Hematopoietic multipotent progenitor cell treated with erythropoietin and hydrocortisone succinate and interleukin-3 and kit ligand, for 17 days (in vitro differentiated cells): ENCODE results near the gene CALML4.
"Not testable (repeated sequence)": the region's sequence is repeated elsewhere in the genome, so short reads cannot be mapped to it uniquely, and the experiment has no call there.

Experiments
- DNase-seq: peaks from one replicate; pipeline ENCODE4 v3.0.0-alpha.2; 2015; ENCODE audit warnings: low spot score

Gene CALML4

DNA sequence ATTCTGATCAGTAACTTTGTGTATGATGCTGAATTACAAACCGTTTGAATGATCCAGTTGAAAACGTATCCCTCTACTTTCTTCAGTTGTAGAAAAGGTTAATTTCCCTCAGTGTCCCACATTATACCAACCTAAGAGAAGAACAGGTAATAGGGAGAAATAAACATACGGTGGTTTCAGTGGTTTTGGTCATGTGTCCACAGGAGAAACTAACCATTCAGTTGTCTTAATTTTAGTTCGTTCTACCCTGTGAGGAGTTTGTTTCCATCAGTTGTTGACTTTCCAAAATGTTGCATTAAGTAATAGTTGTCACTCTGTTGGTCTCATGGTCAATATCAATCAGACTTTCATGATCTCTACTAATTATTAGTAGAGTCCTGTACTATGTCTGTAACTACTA is 15.1 kb downstream of the CALML4 start:
- DNase-seq: no peak

DNA sequence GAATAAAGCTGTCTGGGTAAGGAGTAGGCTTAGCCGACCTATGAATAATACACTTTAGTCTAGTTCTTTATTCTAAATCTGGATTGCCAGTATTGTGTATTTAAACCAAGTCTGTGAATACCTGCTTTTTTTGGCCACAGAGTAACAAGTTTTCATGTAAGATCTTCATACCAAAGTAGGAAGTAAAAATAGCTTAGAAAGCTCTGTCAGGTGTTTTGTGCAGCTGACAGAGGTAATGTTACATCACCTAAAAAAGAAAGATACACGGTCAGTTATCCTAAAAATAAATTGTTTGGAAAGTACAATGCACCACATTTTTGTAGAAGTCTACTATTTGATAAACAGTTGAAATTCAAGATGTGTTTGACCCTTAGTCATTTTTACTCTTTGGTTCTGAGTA is 16.5 kb downstream of the CALML4 start:
- no peak for DNase-seq

DNA sequence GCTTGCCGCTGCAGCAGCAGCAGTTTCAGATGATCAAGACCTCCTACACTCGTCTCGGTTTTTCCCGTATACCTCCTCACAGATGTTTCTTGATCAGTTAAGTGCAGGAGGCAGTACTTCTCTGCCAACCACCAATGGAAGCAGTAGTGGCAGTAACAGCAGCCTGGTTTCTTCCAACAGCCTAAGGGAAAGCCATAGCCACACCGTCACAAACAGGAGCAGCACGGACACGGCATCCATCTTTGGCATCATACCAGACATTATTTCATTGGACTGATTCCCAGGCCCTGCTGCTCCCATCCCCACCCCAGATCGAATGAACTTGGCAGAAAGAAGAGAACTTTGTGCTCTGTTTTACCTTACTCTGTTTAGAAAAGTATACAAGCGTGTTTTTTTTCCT is 17.6 kb downstream of the CALML4 start:
- DNase-seq: no peak

DNA sequence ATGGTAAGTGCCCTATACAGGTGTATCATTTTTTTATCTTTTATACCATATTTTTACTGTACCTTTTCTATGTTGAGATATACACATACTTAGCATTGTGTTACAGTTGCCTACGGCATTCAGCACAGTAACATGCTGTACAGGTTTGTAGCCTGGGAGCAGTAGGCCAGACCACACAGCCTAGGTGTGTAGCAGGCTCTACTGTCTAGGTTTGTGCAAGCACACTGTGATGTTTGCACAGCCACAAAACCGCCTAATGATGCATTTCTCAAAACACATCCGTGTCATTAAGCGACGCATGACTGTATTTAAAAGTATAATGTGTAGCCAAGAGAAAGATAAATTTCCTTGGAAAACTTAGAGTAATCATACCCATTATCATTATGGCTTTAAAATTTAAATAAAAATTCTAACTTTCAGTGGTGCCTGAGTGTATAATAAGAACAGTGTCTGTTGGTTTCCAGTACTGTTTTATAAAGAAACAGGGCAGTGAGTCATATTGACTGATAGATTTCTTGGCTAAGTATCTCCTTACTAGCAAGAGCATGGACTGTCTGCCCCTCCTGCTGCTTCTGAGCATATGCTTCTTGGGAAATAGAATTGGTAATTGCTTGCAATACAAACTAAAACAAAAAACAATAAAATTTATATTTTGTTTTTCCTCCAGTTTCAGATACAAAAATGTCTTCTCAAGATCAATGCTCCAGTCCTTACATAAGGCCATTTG is 18.3 kb downstream of the CALML4 start:
- DNase-seq: no peak

DNA sequence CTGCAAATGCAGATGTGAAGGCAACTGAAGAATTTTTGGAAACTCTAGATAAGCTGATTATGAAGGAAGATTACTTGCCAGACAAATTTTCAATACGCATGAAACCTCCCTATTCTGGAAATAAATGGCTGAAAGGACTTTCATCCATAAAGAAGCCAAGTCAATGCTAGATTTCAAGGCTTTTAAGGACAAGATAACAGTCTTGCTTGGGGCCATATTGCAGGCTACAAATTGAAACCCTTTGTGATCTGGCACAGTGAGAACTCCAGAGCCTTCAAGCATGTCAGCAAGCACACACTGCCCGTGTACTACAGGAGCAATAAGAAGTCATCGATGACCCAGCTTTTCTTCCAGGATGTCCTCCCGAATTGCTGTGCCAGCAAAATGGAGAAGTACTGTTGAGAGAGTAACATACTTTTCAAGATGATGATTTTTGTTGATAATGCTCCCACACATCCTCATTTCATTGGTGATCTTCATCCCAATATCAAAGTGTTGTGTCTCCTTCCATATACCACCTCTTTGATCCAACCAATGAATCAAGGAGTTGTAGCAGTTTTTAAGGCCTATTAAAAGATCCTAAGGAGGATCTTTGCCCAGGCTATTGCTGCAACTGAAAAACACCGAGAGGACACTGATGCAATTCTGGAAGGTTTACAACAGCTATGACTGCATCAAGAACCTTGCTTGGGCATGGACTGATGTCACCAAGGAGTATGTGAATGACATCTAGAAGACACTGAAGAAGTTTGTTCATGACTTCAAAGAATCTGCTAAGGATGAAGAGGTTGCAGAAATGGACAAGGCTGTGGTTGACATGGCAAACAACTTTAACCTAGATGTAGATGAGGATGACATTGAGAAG is 20.3 kb downstream of the CALML4 start:
- no peak for DNase-seq

DNA sequence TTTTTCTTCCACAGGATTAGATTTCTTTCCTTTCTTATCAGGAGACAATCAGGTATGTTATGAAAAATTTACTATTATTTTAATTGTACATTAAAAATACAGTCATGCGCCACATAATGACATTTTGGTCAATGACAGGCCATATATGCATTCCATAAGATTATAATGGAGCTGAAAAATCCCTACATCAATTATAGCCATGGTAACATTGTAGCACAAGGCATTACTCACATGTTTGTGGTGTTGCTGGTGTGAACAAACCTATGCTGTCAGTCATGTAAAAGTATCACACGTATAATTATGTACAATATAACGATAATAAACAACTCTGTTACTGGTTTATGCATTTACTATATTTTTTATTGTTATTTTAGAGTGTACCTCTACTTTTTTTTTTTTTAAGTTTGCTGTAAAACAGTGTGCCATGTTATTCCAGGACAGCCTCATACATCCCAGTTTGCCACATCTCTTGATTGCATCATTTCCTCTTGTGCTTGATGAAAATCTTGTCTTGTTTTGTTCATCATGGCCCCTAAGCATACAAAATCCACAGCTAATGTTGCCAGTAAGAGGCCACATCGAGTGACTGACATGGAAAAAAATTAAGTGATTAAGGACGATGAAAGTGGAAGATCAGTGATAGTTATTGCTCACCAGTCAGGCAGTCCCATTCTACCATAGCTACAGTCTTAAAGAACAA is 21.4 kb downstream of the CALML4 start:
- DNase-seq: no peak

DNA sequence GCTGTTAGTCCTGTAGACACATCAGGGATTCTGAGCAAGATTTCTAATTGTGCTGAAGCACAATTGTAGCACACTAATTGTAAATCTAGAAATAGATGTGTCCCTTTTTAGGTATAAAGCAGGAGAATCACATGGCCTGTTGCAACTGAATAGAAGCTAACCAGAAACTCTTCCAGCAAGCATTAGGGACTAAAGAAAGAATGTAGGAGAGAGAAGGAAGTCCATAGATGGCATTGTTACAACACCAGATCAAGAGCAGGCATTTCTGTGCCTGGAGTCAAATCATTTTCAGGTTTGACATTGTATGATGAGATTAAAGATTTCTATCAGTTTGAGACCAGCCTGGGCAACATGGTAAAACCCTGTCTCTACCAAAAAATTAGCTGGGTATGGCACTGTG is 27.4 kb downstream of the CALML4 start:
- no peak for DNase-seq

DNA sequence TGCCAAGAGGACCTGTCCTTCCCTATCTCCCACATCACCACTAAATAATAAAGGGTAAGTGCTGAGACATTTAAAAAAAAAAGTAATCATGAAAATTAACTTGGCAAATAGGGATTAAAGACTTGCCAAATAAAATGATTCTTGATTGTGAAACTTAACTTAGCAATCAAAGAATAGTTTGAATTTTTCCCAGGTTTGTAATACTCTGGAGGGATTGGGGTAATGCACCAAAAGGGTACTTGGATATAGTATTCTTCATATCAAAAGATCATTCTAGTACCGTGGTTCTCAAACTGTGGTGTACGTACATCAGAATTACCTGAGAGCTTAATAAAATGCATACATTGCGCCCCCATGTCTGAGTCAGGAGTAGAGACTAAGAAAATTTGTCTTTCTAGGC is 28.5 kb downstream of the CALML4 start:
- no peak for DNase-seq

DNA sequence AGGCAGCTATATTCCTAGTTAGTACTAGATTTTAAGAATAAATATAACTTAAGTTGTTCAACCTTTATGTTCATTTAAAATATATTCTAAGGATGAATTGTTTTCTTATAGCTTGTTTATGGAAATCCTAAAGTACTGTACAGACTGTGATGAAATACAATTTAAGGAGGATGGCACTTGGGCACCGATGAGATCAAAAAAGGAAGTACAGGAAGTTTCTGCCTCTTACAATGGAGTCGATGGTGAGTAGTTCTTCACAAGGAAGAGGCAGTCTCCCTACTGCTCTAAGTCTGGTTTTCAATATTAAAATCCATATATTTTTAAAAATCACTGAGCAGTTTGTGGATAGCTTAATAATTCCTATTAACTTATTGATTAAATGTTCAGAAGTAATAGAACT is 29.6 kb downstream of the CALML4 start:
- DNase-seq: no peak

DNA sequence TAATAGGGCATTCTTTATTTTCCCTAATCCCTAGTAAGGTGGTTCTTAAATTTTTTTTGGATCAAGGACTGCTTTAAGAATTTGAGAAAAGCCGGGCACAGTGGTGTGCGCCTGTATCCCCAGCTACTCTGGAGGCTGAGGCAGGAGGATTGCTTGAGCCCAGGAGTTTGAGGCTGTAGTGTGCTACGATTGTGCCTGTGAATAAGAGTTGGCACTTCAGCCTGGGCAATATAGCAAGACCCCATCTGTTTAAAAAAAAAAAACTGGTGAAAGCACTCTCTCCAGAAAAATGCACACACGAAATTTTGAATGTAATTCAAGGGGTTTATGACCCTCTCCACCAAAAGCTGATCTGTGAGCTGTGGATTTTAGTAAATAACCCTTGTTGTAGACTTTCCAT is 32.0 kb downstream of the CALML4 start:
- no peak for DNase-seq

DNA sequence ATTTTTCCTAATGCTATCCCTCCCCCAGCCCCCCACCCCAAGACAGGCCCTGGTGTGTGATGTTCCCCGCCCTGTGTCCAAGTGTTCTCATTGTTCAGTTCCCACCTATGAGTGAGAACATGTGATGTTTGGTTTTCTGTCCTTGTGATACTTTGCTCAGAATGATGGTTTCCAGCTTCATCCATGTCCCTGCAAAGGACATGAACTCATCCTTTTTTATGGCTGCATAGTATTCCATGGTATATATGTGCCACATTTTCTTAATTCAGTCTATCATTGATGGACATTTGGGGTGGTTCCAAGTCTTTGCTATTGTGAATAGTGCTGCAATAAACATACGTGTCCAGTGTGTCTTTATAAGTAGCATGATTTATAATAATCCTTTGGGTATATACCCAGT is 33.1 kb downstream of the CALML4 start:
- not testable (repeated sequence) for DNase-seq

DNA sequence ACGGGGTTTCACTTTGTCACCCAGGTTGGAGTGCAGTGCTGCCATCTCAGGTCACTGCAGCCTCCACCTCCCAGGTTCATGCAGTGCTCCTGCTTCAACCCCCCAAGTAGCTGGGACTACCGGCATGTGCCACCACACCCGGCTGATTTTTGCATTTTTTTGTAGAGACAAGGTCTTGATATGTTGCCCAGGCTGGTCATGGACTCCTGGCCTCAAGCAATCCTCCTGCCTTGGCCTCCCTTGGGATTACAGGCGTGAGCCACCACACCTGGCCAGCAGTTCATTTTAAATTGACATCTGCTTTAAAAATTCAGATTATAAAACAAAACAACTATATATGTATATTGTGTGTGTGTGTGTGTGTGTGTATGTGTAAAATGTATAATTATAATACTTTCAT is 38.3 kb downstream of the CALML4 start:
- DNase-seq: no peak

DNA sequence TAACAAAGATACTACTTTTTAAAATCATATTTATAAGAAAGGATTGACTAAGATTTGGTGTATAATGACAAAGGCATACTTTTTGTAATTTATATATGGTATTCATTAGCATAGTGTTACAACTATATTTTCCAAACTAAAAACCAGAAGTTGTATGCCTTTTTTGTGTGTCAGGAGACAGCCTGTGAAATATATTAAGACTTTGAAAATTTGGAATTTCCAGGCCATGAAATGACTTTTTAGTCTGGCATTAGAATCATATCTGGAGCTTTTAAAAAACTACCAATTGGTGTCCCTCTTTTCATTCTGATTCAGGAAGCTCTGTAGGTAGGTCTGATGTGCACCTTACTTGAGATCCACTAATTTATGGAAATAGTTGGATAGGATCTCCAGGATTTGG is 41.9 kb downstream of the CALML4 start:
- no peak for DNase-seq

DNA sequence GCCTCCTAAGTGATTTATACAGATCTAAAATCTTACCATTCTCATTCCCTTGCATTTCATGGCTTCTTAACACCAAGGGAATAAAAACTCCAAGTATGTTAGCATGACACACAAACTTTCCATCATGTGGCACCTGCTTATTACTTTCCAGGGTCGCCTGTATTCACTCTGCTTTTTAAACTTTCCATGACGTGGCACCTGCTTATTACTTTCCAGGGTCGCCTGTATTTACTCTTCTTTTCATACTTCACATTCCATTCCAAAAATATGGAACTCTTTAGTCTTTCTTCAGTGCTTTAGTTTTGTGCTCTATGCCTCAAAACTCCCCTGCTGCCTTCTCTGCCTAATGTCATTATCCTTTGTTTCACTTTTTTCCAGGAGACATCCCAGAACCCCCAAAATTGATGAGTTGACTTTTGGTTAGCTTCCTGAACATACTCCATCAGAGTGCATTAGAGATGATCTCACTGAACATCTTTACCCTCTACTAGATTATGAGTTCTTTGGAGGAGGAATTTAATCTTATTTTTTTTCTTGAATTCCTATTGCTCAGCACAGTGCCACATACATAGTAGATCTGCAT is 47.0 kb downstream of the CALML4 start:
- no peak for DNase-seq

DNA sequence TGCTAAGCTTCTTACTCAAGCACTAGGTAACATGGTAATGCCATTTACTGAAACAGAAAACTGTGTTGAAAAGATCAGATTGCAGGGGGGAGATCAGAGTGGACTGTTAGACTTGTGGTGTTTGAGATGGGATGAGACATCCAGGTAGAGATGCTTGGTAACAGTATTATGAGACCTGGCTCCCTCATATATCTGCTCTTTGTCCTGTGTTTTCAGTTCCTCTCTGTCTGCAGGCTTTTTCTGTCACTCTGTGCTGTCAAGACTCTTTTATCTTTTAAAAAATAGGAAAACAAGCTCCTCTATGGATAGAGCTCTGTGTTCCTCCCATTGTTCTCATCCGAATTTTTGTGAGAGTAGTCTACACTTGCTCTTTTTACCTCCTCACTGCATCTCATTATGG is 48.1 kb downstream of the CALML4 start:
- no peak for DNase-seq

DNA sequence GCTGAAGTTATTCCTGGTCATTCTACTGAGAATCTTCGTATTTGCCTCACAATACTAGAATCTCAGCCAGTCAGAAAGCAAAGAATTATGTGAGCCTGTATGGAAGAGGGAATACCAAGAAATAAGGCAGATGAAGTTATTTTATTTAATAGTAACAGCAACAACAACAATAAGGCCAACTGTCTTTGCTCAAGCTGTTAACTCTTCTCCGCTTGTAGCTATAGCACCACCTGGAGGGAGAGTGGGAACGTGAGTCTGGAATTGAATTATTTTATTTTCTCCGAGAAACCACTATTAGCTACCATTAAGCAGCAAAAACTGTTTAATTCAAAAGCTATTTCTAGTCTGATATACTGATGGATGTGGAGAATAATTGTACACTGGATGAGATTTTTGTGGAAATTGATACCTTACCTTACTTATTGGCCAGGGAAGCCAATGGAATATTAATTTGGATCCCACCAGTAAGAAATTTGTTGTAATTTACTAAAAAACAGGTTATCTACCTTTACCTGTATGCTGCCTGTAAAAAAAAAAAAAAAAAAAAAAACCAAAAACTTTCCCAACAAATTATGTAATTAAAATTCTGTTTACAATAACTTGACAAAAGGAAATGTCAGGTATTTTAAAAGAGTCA is 50.1 kb downstream of the CALML4 start:
- peak; percentile 57 for DNase-seq

DNA sequence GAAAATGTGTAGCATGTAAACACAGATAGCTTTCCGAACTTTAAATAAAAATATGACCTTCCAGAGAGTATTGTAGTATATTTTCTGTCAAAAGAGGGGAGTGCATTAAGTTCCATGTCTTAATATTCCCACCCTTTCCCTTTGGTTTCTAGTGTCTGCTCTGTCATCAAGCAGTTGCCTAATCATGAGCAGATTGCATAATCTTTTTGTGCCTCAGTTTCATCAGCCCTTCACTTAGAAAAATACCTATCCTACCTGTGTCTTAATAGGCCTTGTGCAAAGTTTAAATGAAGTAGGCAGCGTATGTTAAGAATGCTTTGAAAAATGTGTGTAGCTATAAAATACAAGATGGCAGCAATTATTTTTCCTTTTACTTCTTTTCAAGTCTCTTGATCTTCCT is 52.8 kb downstream of the CALML4 start:
- no peak for DNase-seq

DNA sequence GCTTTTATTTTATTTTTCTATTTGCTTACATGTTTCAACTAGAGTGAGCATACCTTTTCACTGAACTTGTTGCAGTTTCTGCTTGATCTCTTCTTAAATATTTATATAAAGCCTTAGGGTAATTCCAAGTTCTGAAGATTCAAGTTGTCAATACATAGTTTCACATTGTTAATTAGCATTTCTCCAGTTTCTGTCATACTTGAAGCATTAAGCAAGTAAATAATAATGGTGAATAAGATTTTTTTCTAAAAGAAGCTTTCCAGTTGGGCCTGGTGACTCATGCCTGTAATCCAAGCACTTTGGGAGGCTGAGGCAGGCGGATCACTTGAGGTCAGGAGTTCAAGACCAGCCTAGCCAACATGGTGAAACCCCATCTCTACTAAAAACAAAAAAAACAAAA is 53.9 kb downstream of the CALML4 start:
- no peak for DNase-seq

DNA sequence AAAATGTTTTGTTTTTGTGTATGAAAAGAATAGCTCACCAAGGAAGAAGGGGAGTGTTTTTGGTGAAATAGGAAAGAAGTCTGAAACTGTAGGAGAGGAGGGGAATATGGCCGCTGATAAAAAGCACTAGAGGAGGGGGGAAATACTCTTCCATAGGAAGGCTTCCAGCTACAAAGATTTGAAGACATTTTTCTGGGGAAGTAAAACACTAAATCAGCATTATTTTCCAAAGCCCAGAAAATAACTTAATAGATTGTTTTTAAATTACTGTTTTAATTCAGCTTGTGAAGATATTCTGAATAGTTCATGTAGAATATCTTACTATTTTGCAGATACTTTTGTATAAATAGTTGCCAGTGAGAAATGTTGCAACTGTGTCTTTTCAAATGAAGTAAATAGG is 54.9 kb downstream of the CALML4 start:
- no peak for DNase-seq

DNA sequence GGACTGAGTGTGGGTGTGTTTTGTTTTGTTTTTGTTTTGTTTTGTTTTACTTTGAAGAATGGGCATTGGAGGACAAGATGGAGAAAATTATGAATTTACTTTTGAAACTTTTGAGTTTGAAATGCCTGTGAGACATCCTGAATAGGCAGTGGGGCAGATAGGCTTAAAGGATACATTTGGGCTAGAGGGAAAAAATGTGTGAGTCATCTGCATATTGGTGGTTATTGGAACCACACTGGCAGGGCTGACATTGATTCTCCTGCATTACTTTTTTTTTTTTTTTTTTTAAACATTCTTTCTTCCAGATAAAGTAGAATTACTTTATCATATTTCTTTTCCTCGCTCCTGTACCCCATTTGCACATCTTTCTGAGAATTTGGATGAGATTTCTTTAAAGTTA is 56.1 kb downstream of the CALML4 start:
- DNase-seq: no peak

DNA sequence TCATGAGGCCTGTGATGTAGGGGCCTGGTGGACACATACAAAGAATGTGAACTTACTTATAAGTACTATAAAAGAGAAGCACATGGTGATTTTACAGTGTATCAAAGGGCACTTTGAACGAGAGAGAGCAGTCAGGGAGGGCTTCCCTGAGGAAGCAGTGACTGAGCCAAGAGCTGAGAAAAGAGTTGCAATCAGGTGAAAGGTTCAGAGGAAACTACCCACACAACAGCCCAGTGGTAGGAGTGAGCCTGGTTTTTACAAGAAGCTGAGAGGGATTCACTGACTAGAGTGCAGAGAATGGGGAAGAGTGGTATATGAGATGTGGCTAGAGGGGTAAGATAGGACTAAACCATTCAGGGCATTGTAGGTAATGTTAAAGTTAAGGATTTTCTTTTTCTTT is 57.1 kb downstream of the CALML4 start:
- no peak for DNase-seq

DNA sequence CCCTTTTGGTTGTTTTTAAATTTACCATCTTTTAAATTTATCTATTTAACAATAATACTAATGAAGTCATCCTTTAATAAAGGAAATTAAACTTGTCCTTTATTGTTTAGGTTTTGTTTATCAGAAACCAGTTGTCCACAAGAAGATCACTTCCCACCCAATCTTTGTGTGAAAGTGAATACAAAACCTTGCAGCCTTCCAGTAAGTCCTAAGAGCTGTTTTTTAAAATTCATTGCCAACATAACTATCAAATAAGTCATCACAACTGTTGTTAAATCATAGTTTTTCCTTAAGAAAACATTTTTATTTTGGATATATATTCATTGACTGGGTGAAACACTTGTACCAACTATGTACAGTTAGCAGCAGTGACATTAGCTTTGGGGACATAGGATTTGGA is 59.4 kb downstream of the CALML4 start:
- DNase-seq: no peak
